H1 (cell line): ENCODE measurements around the gene ACACA. TPM values are rescaled to one million over a fixed set of nuclear protein-coding genes. Genes with fewer than 3 reads are reported as not detected.

Experiments used
- CTCF ChIA-PET: fragments of 300-600 bp; sonication (Branson Sonifier 250); formaldehyde crosslinking; loops from one replicate; lab custom pipeline; 2021; ENCODE audit not compliant: partially characterized antibody; lab: Charles Lee
- POLR2A ChIA-PET: fragments of 300-600 bp; sonication (Branson Sonifier 250); formaldehyde crosslinking; loops from one replicate; lab custom pipeline; 2021; ENCODE audit warnings: inconsistent platforms; ENCODE audit not compliant: partially characterized antibody; lab: Charles Lee
- DNase-seq, 2 experiments: peaks; one replicate each; pipeline versions ENCODE4 v3.0.0 to v3.0.0-alpha.2; 2010 to 2022; ENCODE audit warnings: low spot score in 2 of 2, low read depth in 1 of 2, mixed read lengths in 1 of 2
- FAIRE-seq: peaks from 2 replicates; lab custom pipeline; 2011; peaks lifted over from hg19 to GRCh38; lab: Jason Lieb, UNC
- H2AFZ ChIP-seq: 2 replicates; pipeline ENCODE4 v1.8.1; 2012; ENCODE audit warnings: low read length, inconsistent platforms
- H2AK5ac ChIP-seq: 2 replicates; pipeline ENCODE4 v1.6.1; 2013; ENCODE audit warnings: low read depth, low read length
- H2BK120ac ChIP-seq: replicated peaks from 2 replicates; pipeline ENCODE3; 2013; ENCODE audit warnings: low read depth, low read length, inconsistent platforms
- H2BK12ac ChIP-seq: 2 replicates; pipeline ENCODE4 v1.6.1; 2013; ENCODE audit warnings: low read depth, low read length
- H2BK15ac ChIP-seq: 2 replicates; pipeline ENCODE4 v1.6.1; 2013; ENCODE audit warnings: low read length
- H2BK20ac ChIP-seq: 2 replicates; pipeline ENCODE4 v1.6.1; 2013; ENCODE audit warnings: low read length
- H2BK5ac ChIP-seq: 2 replicates; pipeline ENCODE4 v1.6.1; 2013; ENCODE audit warnings: low read depth, low read length
- H3K14ac ChIP-seq: 2 replicates; pipeline ENCODE4 v1.6.1; 2013; ENCODE audit warnings: inconsistent platforms; ENCODE audit not compliant: insufficient read length
- H3K18ac ChIP-seq: 2 replicates; pipeline ENCODE4 v1.6.1; 2013; ENCODE audit warnings: low read length; ENCODE audit errors: extremely low read depth
- H3K23ac ChIP-seq: 2 replicates; pipeline ENCODE4 v1.6.1; 2013; ENCODE audit warnings: inconsistent platforms; ENCODE audit not compliant: insufficient read length
- H3K23me2 ChIP-seq: 2 replicates; pipeline ENCODE4 v1.6.1; 2013; ENCODE audit warnings: low read depth, low read length
- H3K27ac ChIP-seq: 2 replicates; pipeline ENCODE4 v1.6.1; 2011; ENCODE audit warnings: low read depth, low read length, inconsistent platforms
- H3K27me3 ChIP-seq, 4 experiments: replicated peaks in 1 of 4; 1 replicate in 1 of 4; 2 replicates in 3 of 4; pipeline versions ENCODE4 v1.6.1 to v1.8.1; 2011 to 2013; ENCODE audit warnings: low read length in 3 of 4, mild to moderate bottlenecking in 3 of 4, inconsistent platforms in 2 of 4, mixed read lengths in 2 of 4, moderate library complexity in 1 of 4; ENCODE audit not compliant: control insufficient read depth in 3 of 4, insufficient read depth in 3 of 4; ENCODE audit errors: extremely low read depth in 1 of 4
- H3K36me3 ChIP-seq, 4 experiments: 2 replicates each; pipeline versions ENCODE4 v1.6.1 to v1.8.1; 2011 to 2013; ENCODE audit warnings: mild to moderate bottlenecking in 4 of 4, low read length in 3 of 4, moderate library complexity in 2 of 4, control low read depth in 1 of 4, inconsistent platforms in 1 of 4; ENCODE audit not compliant: insufficient read depth in 4 of 4, control insufficient read depth in 2 of 4
- H3K4ac ChIP-seq: replicated peaks from 2 replicates; pipeline ENCODE3; 2013; ENCODE audit warnings: low read length, low read depth, mixed read lengths, inconsistent platforms; ENCODE audit not compliant: insufficient read length
- H3K4me1 ChIP-seq, 4 experiments: replicated peaks in 1 of 4; 1 replicate in 1 of 4; 2 replicates in 3 of 4; pipeline versions ENCODE4 v1.6.1 to v1.8.1; 2011 to 2013; ENCODE audit warnings: low read length in 3 of 4, inconsistent platforms in 2 of 4, mixed read lengths in 1 of 4; ENCODE audit not compliant: insufficient read depth in 4 of 4, control insufficient read depth in 3 of 4
- H3K4me2 ChIP-seq, 2 experiments: 2 replicates each; pipeline versions ENCODE4 v1.6.1 to v1.8.1; 2011 to 2013; ENCODE audit warnings: low read depth in 2 of 2, low read length in 2 of 2, control low read depth in 1 of 2, inconsistent platforms in 1 of 2, mild to moderate bottlenecking in 1 of 2; ENCODE audit not compliant: insufficient read depth in 1 of 2
- H3K4me3 ChIP-seq, 4 experiments: fragments of 200-600, 300-600 bp in 1 of 4; sonication (generic), shearing (Covaris generic), sonication (Bioruptor Twin) in 1 of 4; 2 replicates each; pipeline versions ENCODE4 v1.5.1 to v1.8.1; 2011 to 2016; ENCODE audit warnings: low read length in 4 of 4, low read depth in 3 of 4, control low read depth in 2 of 4, inconsistent platforms in 2 of 4, mild to moderate bottlenecking in 2 of 4, mixed read lengths in 1 of 4, moderate library complexity in 1 of 4; ENCODE audit not compliant: insufficient read depth in 2 of 4; ENCODE audit errors: extremely low read depth in 1 of 4
- H3K56ac ChIP-seq: replicated peaks from 2 replicates; pipeline ENCODE3; 2013; ENCODE audit warnings: low read depth, mild to moderate bottlenecking, mixed read lengths, low read length, inconsistent platforms; ENCODE audit not compliant: insufficient read length
- H3K79me1 ChIP-seq: 2 replicates; pipeline ENCODE4 v1.6.1; 2013; ENCODE audit warnings: low read depth, low read length, control low read depth
- H3K79me2 ChIP-seq, 2 experiments: 2 replicates each; pipeline versions ENCODE4 v1.6.1 to v1.8.1; 2012 to 2013; ENCODE audit warnings: low read length in 2 of 2, mild to moderate bottlenecking in 2 of 2, inconsistent platforms in 1 of 2; ENCODE audit not compliant: insufficient read depth in 2 of 2, control insufficient read depth in 1 of 2
- H3K9ac ChIP-seq, 4 experiments: replicated peaks in 1 of 4; 1 replicate in 1 of 4; 2 replicates in 3 of 4; pipeline versions ENCODE4 v1.6.1 to v1.8.1; 2011 to 2013; ENCODE audit warnings: low read depth in 3 of 4, low read length in 3 of 4, control low read depth in 2 of 4, mild to moderate bottlenecking in 2 of 4, moderate library complexity in 2 of 4, inconsistent platforms in 1 of 4; ENCODE audit errors: extremely low read depth in 1 of 4
- H3K9me3 ChIP-seq, 2 experiments: 2 replicates each; pipeline versions ENCODE4 v1.6.1 to v1.8.1; 2012 to 2013; ENCODE audit warnings: mild to moderate bottlenecking in 2 of 2, moderate library complexity in 2 of 2, control low read depth in 1 of 2, inconsistent platforms in 1 of 2, low read depth in 1 of 2, low read length in 1 of 2, mixed read lengths in 1 of 2; ENCODE audit not compliant: insufficient read depth in 2 of 2
- H4K20me1 ChIP-seq, 2 experiments: replicated peaks in 1 of 2; 2 replicates each; pipeline versions ENCODE3 to v1.8.1; 2011 to 2013; ENCODE audit warnings: inconsistent platforms in 2 of 2, low read length in 2 of 2, mild to moderate bottlenecking in 1 of 2; ENCODE audit not compliant: insufficient read depth in 2 of 2, control insufficient read depth in 1 of 2
- H4K5ac ChIP-seq: 2 replicates; pipeline ENCODE4 v1.6.1; 2013; ENCODE audit warnings: low read length, low read depth, mixed read lengths, inconsistent platforms; ENCODE audit not compliant: insufficient read length
- H4K8ac ChIP-seq: 2 replicates; pipeline ENCODE4 v1.8.0; 2013; ENCODE audit warnings: mild to moderate bottlenecking, moderate library complexity, low read length, inconsistent platforms; ENCODE audit not compliant: insufficient read depth; ENCODE audit errors: extremely low read depth
- H4K91ac ChIP-seq: replicated peaks from 2 replicates; pipeline ENCODE3; 2013; ENCODE audit warnings: low read length, mixed read lengths, inconsistent platforms; ENCODE audit not compliant: insufficient read length
- CBX8 ChIP-seq: fragments of 300-800, 300-1000 bp; sonication (generic); IDR thresholded peaks from 2 replicates; pipeline ENCODE4 v1.7.1; 2016; ENCODE audit warnings: low read depth, low read length, borderline replicate concordance
- CREB1 ChIP-seq: IDR thresholded peaks from 2 replicates; pipeline ENCODE4 v1.6.1; 2012; ENCODE audit warnings: inconsistent platforms
- GTF2F1 ChIP-seq: IDR thresholded peaks from 2 replicates; pipeline ENCODE4 v1.6.1; 2012; ENCODE audit warnings: low read depth, low read length, improper control_type of control experiment, borderline replicate concordance
- KDM1A ChIP-seq: fragments of 200-600, 300-600 bp; sonication (generic); IDR thresholded peaks from 2 replicates; pipeline ENCODE4 v1.7.1; 2016; ENCODE audit warnings: mild to moderate bottlenecking, low read length, borderline replicate concordance
- NANOG ChIP-seq: IDR thresholded peaks from 2 replicates; pipeline ENCODE4 v1.6.1; 2011; ENCODE audit warnings: low read length, low read depth, mild to moderate bottlenecking, inconsistent platforms; ENCODE audit not compliant: insufficient read depth, poor library complexity, severe bottlenecking
- POLR2A ChIP-seq, 2 experiments: IDR thresholded peaks; 1 replicate in 1 of 2; 2 replicates in 1 of 2; pipeline ENCODE4 v1.6.1; 2011; ENCODE audit warnings: low read depth in 2 of 2, low read length in 2 of 2, mild to moderate bottlenecking in 2 of 2; ENCODE audit errors: control extremely low read depth in 1 of 2
- RAD21 ChIP-seq, 2 experiments: IDR thresholded peaks in 1 of 2; conservative IDR thresholded peaks in 1 of 2; 2 replicates each; pipeline ENCODE4 v1.6.1; 2011; ENCODE audit warnings: low read depth in 2 of 2, low read length in 2 of 2, improper control_type of control experiment in 1 of 2, inconsistent platforms in 1 of 2, mild to moderate bottlenecking in 1 of 2, moderate library complexity in 1 of 2
- RNF2 ChIP-seq: fragments of 200-900, 300-1000 bp; sonication (generic); IDR thresholded peaks from 2 replicates; pipeline ENCODE4 v1.7.1; 2016; ENCODE audit warnings: borderline replicate concordance, low read depth, mild to moderate bottlenecking, antibody characterized with exemption, low read length; ENCODE audit not compliant: poor library complexity, severe bottlenecking; ENCODE audit errors: missing control alignments
- SIN3A ChIP-seq, 2 experiments: IDR thresholded peaks in 1 of 2; conservative IDR thresholded peaks in 1 of 2; 2 replicates each; pipeline ENCODE4 v1.6.1; 2011 to 2012; ENCODE audit warnings: low read length in 2 of 2, improper control_type of control experiment in 1 of 2, low read depth in 1 of 2, mild to moderate bottlenecking in 1 of 2
- SIRT6 ChIP-seq: IDR thresholded peaks from one replicate; pipeline ENCODE4 v1.7.1; 2012; ENCODE audit warnings: low read length, inconsistent platforms
- TAF7 ChIP-seq: optimal IDR thresholded peaks from 2 replicates; pipeline ENCODE3; 2011; ENCODE audit warnings: low read depth, mild to moderate bottlenecking, inconsistent platforms, low read length, moderate library complexity, borderline replicate concordance
- TBP ChIP-seq: IDR thresholded peaks from 2 replicates; pipeline ENCODE4 v1.6.1; 2011; ENCODE audit warnings: low read depth, low read length, improper control_type of control experiment
- YY1 ChIP-seq: IDR thresholded peaks from 2 replicates; pipeline ENCODE4 v1.6.1; 2011; ENCODE audit warnings: low read depth, mild to moderate bottlenecking, low read length
- WGBS, 2 experiments: shearing (Covaris generic) in 1 of 2; methylation state at CpG; one replicate each; pipeline versions ENCODE4 v1.1.6 to v1.1.7; 2013 to 2015; ENCODE audit warnings: low lambda C conversion rate in 2 of 2, mixed read lengths in 2 of 2, inconsistent platforms in 1 of 2, low coverage in 1 of 2, missing lambda C conversion rate in 1 of 2; ENCODE audit not compliant: insufficient replicate concordance in 2 of 2, insufficient coverage in 1 of 2, insufficient read length in 1 of 2; ENCODE audit errors: extremely low coverage in 1 of 2, missing lambda C conversion rate in 1 of 2; 5-methylcytosine and 5-hydroxymethylcytosine counted together
- polyA plus RNA-seq, 7 experiments: library from polyadenylated mRNA; depleted of rRNA in 3 of 7; stranded (reverse) in 5 of 7; unstranded in 2 of 7; fragments of >200 nt in 5 of 7; fragments of 200-250 nt in 2 of 7; gene quantifications; 1 replicate in 5 of 7; 2 replicates in 1 of 7; 4 replicates in 1 of 7; pipeline versions ENCODE4 v1.2.1 to v1.2.3, GENCODE V29; 2011 to 2013; ENCODE audit warnings: missing spikeins in 2 of 7, mixed read lengths in 2 of 7
- total RNA-seq: library from RNA; stranded (reverse); fragmentation: NEBNext Ultra II Directional; extraction: Animal tissue kit (Norgen Biotek cat#: 25700); gene quantifications from 2 replicates; pipeline ENCODE4 v1.2.1, GENCODE V29; 2021
- TF ChIP-seq, protein P1 (sequence below): IDR thresholded peaks from 2 replicates; pipeline ENCODE4 v1.6.1; 2012; ENCODE audit warnings: inconsistent platforms

Gene ACACA
- total and polyA plus RNA-seq, 2 of the 8 experiments (the other 6 are each of a cell fraction or from before 2014, with no cell fraction given): 74.0 to 160 TPM

DNA sequence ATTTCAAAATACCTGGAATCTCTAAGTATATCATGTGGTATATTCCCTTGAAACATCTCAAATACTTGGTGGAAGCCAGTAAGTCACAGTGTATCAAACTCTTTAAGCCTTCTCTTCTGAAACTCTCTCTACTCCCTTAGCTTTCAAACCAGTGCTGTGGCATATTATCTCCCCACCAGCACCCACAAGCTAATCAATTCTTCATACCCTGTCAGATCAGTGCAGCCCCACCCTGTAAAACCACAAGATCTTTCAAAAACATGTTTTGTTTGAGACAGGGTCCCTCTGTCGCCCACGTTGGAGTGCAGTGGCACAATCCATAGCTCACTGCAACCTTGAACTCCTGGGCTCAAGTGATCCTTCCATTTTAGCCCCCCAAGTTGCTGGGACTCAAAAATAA lies 122.4 kb downstream of the ACACA start:
- H3K18ac ChIP-seq: no peak overlapping the region
- whole genome bisulfite sequencing, 2 experiments: 95% methylated on average over 2 of the region's 2 CpGs; no CpG with 5 or more reads in 1 of the 2 experiments
- ChIA-PET CTCF (no interaction called here), POLR2A (no interaction called here)
- no peak overlapping the region for H2AFZ ChIP-seq
- peaks cover 0 to 21% (median 6%) of the 10 kb centered on the region in 4 experiments; a peak in 4 of 8 replicates for H3K36me3 ChIP-seq
- no peaks in the 10 kb centered on the region for H3K9me3 ChIP-seq
- H2AK5ac ChIP-seq: no peak overlapping the region
- no peak overlapping the region for H3K56ac ChIP-seq
- no peak overlapping the region for H2BK15ac ChIP-seq
- DNase-seq: no peak
- no peak overlapping the region for H2BK12ac ChIP-seq
- peaks cover 3% of the 10 kb centered on the region; the same call in 1 of the 2 replicates for H3K79me1 ChIP-seq
- peaks cover 0 to 4% of the 10 kb centered on the region in 2 experiments for H4K20me1 ChIP-seq
- H3K79me2 ChIP-seq: peaks cover 0 to 19% of the 10 kb centered on the region in 2 experiments; a peak in 2 of 4 replicates
- H2BK120ac ChIP-seq: no peak overlapping the region
- H3K23me2 ChIP-seq: no peaks in the 10 kb centered on the region
- no peak overlapping the region for H3K14ac ChIP-seq
- H3K27me3 ChIP-seq: no peaks in the 10 kb centered on the region
- no peak for TF ChIP-seq YY1
- TF ChIP-seq, protein P1, sequence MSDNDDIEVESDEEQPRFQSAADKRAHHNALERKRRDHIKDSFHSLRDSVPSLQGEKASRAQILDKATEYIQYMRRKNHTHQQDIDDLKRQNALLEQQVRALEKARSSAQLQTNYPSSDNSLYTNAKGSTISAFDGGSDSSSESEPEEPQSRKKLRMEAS: no peak
- TF ChIP-seq TAF7: no peak
- TF ChIP-seq CBX8: no peak
- TF ChIP-seq KDM1A: no peak
- no peak for TF ChIP-seq SIRT6
- no peak for TF ChIP-seq RAD21 (IDR thresholded peaks at IDR 0.05 in 1 of 2, conservative IDR thresholded peaks at IDR 0.05 in 1 of 2; ENCODE audit: low read depth in 2 of 2, low read length in 2 of 2)
- no peak for TF ChIP-seq RNF2
- TF ChIP-seq TBP: no peak
- no peak for TF ChIP-seq CREB1
- no peak for TF ChIP-seq GTF2F1
- no peak for TF ChIP-seq SIN3A (conservative IDR thresholded peaks at IDR 0.05 in 1 of 2, IDR thresholded peaks at IDR 0.05 in 1 of 2; ENCODE audit: low read depth in 1 of 2, low read length in 2 of 2)
- TF ChIP-seq POLR2A (IDR thresholded peaks at IDR 0.05; ENCODE audit: control extremely low read depth in 1 of 2, low read depth in 2 of 2, low read length in 2 of 2): no peak
- no peak for TF ChIP-seq NANOG
- TF ChIP-seq, all 59 proteins: peak for 0
- Histone ChIP-seq H4K5ac (no peak overlapping the region), H3K4me3 (no peak overlapping the region), H2BK20ac (no peak overlapping the region), H4K8ac (no peak overlapping the region), H3K23ac (no peak overlapping the region), H4K91ac (no peak overlapping the region), H3K27ac (no peak overlapping the region), H3K9ac (no peak overlapping the region), H3K4ac (no peak overlapping the region), H3K4me1 (0 out of 7 replicates have a peak, but pooled peaks cover 0 to 3% (median 0%) of the 10 kb centered on the region in 4 experiments), H2BK5ac (no peak overlapping the region), H3K4me2 (no peak overlapping the region)
- FAIRE-seq: no peak
